HCT116 (cell line): Measurements from ENCODE around the gene MCEMP1. TPM values are rescaled to one million over a fixed set of nuclear protein-coding genes. Genes with fewer than 3 reads are reported as not detected.
"Not testable (repeated sequence)": the region's sequence is repeated elsewhere in the genome, so short reads cannot be mapped to it uniquely, and the experiment has no call there.

ENCODE experiments used
- ATAC-seq: fragments of 200-7000 bp; cut with Tn5 transposase; 2 replicates; pipeline ENCODE4 v1.9.1; 2020; ENCODE audit warnings: mild to moderate bottlenecking, moderate library complexity
- BruUV-seq: library from RNA; stranded (reverse); fragments of 400-500 nt; replicated peaks from 2 replicates; lab custom pipeline; 2021; lab: Mats Ljungman, UMichigan
- CTCF ChIA-PET: fragments of 300-600 bp; sonication (Branson Sonifier 250); formaldehyde crosslinking; loops from one replicate; lab custom pipeline; 2021; ENCODE audit warnings: antibody characterized with exemption; lab: Charles Lee
- POLR2A ChIA-PET: fragments of 300-600, 350-600 bp; sonication (Branson Sonifier 250); formaldehyde crosslinking; loops from one replicate; lab custom pipeline; 2021; ENCODE audit warnings: antibody characterized with exemption; lab: Charles Lee
- RAD21 ChIA-PET, 2 experiments: fragments of 300-600 bp; sonication (Branson Sonifier 250); formaldehyde crosslinking; loops; one replicate each; lab custom pipeline; 2023; ENCODE audit warnings: low total read pairs in 2 of 2; ENCODE audit not compliant: uncharacterized antibody in 2 of 2, unreplicated experiment in 2 of 2, low non-redundant PET in 1 of 2; lab: Charles Lee
- DNase-seq: peaks from one replicate; pipeline ENCODE4 v3.0.0-alpha.2; 2010; ENCODE audit warnings: low read depth, low spot score
- H2AFZ ChIP-seq: fragments of 200-600 bp; shearing (Covaris generic), sonication (generic); 2 replicates; pipeline ENCODE4 v1.6.1; 2017; ENCODE audit warnings: low read depth, mixed run types, mixed read lengths, antibody characterized with exemption, low read length; ENCODE audit not compliant: poor library complexity, severe bottlenecking
- H3K27ac ChIP-seq: 2 replicates; pipeline ENCODE4 v1.5.1; 2012; ENCODE audit warnings: low read depth, low read length
- H3K27me3 ChIP-seq: fragments of 200-600 bp; sonication (generic); 2 replicates; pipeline ENCODE4 v1.6.1; 2016; ENCODE audit warnings: mixed run types, low read length, mixed read lengths; ENCODE audit not compliant: insufficient read depth
- H3K36me3 ChIP-seq, 2 experiments: fragments of 200-500 bp in 1 of 2; fragments of 200-600 bp in 1 of 2; sonication (Bioruptor generic) in 1 of 2; sonication (generic) in 1 of 2; 2 replicates each; pipeline versions ENCODE4 v1.5.1 to v1.6.1; 2014 to 2016; ENCODE audit warnings: low read length in 2 of 2, inconsistent platforms in 1 of 2, mixed read lengths in 1 of 2, mixed run types in 1 of 2; ENCODE audit not compliant: insufficient read depth in 2 of 2, control insufficient read depth in 1 of 2
- H3K4me1 ChIP-seq, 2 experiments: fragments of 200-600 bp in 1 of 2; sonication (generic) in 1 of 2; 2 replicates each; pipeline versions ENCODE4 v1.5.1 to v1.6.1; 2012 to 2017; ENCODE audit warnings: low read length in 2 of 2, inconsistent platforms in 1 of 2, mild to moderate bottlenecking in 1 of 2, mixed read lengths in 1 of 2, mixed run types in 1 of 2, moderate library complexity in 1 of 2; ENCODE audit not compliant: insufficient read depth in 2 of 2, control insufficient read depth in 1 of 2
- H3K4me2 ChIP-seq: fragments of 200-600 bp; sonication (generic); 2 replicates; pipeline ENCODE4 v1.6.1; 2017; ENCODE audit warnings: mixed run types, low read length, mixed read lengths
- H3K4me3 ChIP-seq, 2 experiments: fragments of 200-600 bp in 1 of 2; sonication (generic) in 1 of 2; replicated peaks in 1 of 2; 2 replicates each; pipeline ENCODE4 v1.5.1; 2011 to 2016; ENCODE audit warnings: low read length in 2 of 2, control low read depth in 1 of 2, low read depth in 1 of 2, mild to moderate bottlenecking in 1 of 2, mixed read lengths in 1 of 2, mixed run types in 1 of 2
- H3K79me2 ChIP-seq: fragments of 200-600 bp; sonication (generic); 2 replicates; pipeline ENCODE4 v1.6.1; 2017; ENCODE audit warnings: mild to moderate bottlenecking, mixed run types, low read length, moderate library complexity, mixed read lengths; ENCODE audit not compliant: insufficient read depth
- H3K9ac ChIP-seq: fragments of 200-600 bp; sonication (generic); 2 replicates; pipeline ENCODE4 v1.6.1; 2016; ENCODE audit warnings: low read length, mixed read lengths
- H3K9me2 ChIP-seq: fragments of 200-600 bp; sonication (generic), shearing (Covaris generic); 2 replicates; pipeline ENCODE4 v1.6.1; 2017; ENCODE audit warnings: mixed run types, mild to moderate bottlenecking, moderate library complexity; ENCODE audit not compliant: insufficient read depth
- H3K9me3 ChIP-seq, 2 experiments: fragments of 200-500 bp in 1 of 2; fragments of 200-600 bp in 1 of 2; sonication (Bioruptor generic) in 1 of 2; sonication (generic) in 1 of 2; 2 replicates each; pipeline ENCODE4 v1.6.1; 2014 to 2017; ENCODE audit warnings: low read length in 2 of 2, mixed read lengths in 2 of 2, inconsistent platforms in 1 of 2, low read depth in 1 of 2, mild to moderate bottlenecking in 1 of 2, mixed run types in 1 of 2, moderate library complexity in 1 of 2; ENCODE audit not compliant: control insufficient read depth in 1 of 2, insufficient read depth in 1 of 2
- H4K20me1 ChIP-seq: fragments of 200-600 bp; sonication (generic), shearing (Covaris generic); 2 replicates; pipeline ENCODE4 v1.6.1; 2017; ENCODE audit warnings: mixed run types, mild to moderate bottlenecking, moderate library complexity; ENCODE audit not compliant: insufficient read depth
- ATF3 ChIP-seq: IDR thresholded peaks from 2 replicates; pipeline ENCODE4 v1.6.1; 2012
- CBX3 ChIP-seq: IDR thresholded peaks from 2 replicates; pipeline ENCODE4 v1.6.1; 2012; ENCODE audit warnings: low read depth
- EGR1 ChIP-seq: IDR thresholded peaks from 2 replicates; pipeline ENCODE4 v1.6.1; 2012; ENCODE audit warnings: low read depth
- ELF1 ChIP-seq: IDR thresholded peaks from 2 replicates; pipeline ENCODE4 v1.6.1; 2012; ENCODE audit warnings: low read depth, borderline replicate concordance
- EZH2 ChIP-seq: fragments of 200-600 bp; sonication (generic); IDR thresholded peaks from 2 replicates; pipeline ENCODE4 v1.6.1; 2017; ENCODE audit warnings: antibody characterized with exemption, mixed run types
- FOSL1 ChIP-seq: IDR thresholded peaks from 2 replicates; pipeline ENCODE4 v1.6.1; 2012; ENCODE audit warnings: low read depth
- JUND ChIP-seq: IDR thresholded peaks from 2 replicates; pipeline ENCODE4 v1.6.1; 2012
- POLR2AphosphoS5 ChIP-seq: IDR thresholded peaks from 2 replicates; pipeline ENCODE4 v1.6.1; 2011; ENCODE audit warnings: mild to moderate bottlenecking, low read depth, low read length, moderate library complexity
- RAD21 ChIP-seq: IDR thresholded peaks from 2 replicates; pipeline ENCODE4 v1.6.1; 2012; ENCODE audit warnings: low read depth, mild to moderate bottlenecking
- SIN3A ChIP-seq: IDR thresholded peaks from 2 replicates; pipeline ENCODE4 v1.6.1; 2012; ENCODE audit warnings: low read depth
- SRF ChIP-seq: IDR thresholded peaks from 2 replicates; pipeline ENCODE4 v1.6.1; 2012; ENCODE audit warnings: low read depth
- TCF7L2 ChIP-seq: IDR thresholded peaks from 2 replicates; pipeline ENCODE4 v1.7.0; 2011; ENCODE audit warnings: borderline replicate concordance, inconsistent platforms; ENCODE audit not compliant: insufficient read depth, insufficient read length; ENCODE audit errors: extremely low read depth
- YY1 ChIP-seq: IDR thresholded peaks from 2 replicates; pipeline ENCODE4 v1.6.1; 2011; ENCODE audit warnings: low read length, low read depth, moderate library complexity, mild to moderate bottlenecking; ENCODE audit not compliant: insufficient replicate concordance; ENCODE audit errors: extremely low read depth
- ZBTB33 ChIP-seq: IDR thresholded peaks from 2 replicates; pipeline ENCODE4 v1.6.1; 2011; ENCODE audit warnings: mild to moderate bottlenecking, low read length, moderate library complexity; ENCODE audit not compliant: insufficient replicate concordance; ENCODE audit errors: extremely low read depth
- ZFX ChIP-seq: fragments of 450-650 bp; IDR thresholded peaks from 2 replicates; pipeline ENCODE4 v1.6.1; 2017
- intact Hi-C: fragments of 100-400 bp; cut with micrococcal nuclease; formaldehyde crosslinking; loops from 2 replicates; pipeline ENCODE4 v1.10.0; 2022
- total RNA-seq: library from RNA; stranded (reverse); gene quantifications from one replicate; pipeline ENCODE4 v1.2.1, GENCODE V29; 2021; ENCODE audit not compliant: unreplicated experiment

Gene MCEMP1
- total RNA-seq, 1 experiment from 2014 or later = not detected

- no peak overlapping the region for H3K9ac ChIP-seq
- no peaks in the 10 kb centered on the region for H4K20me1 ChIP-seq
- peaks cover 0 to 11% of the 10 kb centered on the region in 2 experiments; a peak in 1 of 4 replicates for H3K36me3 ChIP-seq
- ATAC-seq (no peak), DNase-seq (no peak)
- POLR2A ChIA-PET = no interaction called here
- H3K4me3 ChIP-seq = no peak overlapping the region
- H3K9me3 ChIP-seq = peaks cover 0 to 4% of the 10 kb centered on the region in 2 experiments; a peak in 1 of 4 replicates
- no TSS peak for BruUV-seq
- H3K4me2 ChIP-seq = no peak overlapping the region
- H3K27me3 ChIP-seq = no peaks in the 10 kb centered on the region
- peaks cover 2 to 15% of the 10 kb centered on the region in 2 experiments; a peak in 3 of 4 replicates for H3K4me1 ChIP-seq
- TF ChIP-seq YY1 (no peak), CBX3 (no peak), TCF7L2 (no peak), RAD21 (no peak), ELF1 (no peak), ATF3 (no peak), JUND (no peak), ZBTB33 (no peak), EGR1 (no peak), FOSL1 (no peak), SIN3A (no peak), POLR2AphosphoS5 (no peak), SRF (no peak), ZFX (no peak), EZH2 (no peak)
- CTCF ChIA-PET = interaction anchor here (1.3 kb wide), 1 partner anchor 157 kb away, joined by 4 read pairs; no protein-coding TSS in a partner anchor
- no peaks in the 10 kb centered on the region for H3K9me2 ChIP-seq
- H3K79me2 ChIP-seq = peaks cover 9% of the 10 kb centered on the region
- no peak overlapping the region for H2AFZ ChIP-seq
- intact Hi-C loops = no loop called here
- no peak overlapping the region; the same call in 1 of the 2 replicates for H3K27ac ChIP-seq
- RAD21 ChIA-PET = no interaction called here
These were observed 33.9 kb upstream of the MCEMP1 start for GRCh38 chr19:7643031-7643415.

- ChIA-PET CTCF (interaction anchor here (1.3 to 1.5 kb wide), 2 partner anchors 37 to 156 kb away, joined by 4 to 5 read pairs; partner anchors contain the start of gene TRAPPC5), RAD21 (interaction anchor here (0.7 to 1.6 kb wide), 2 partner anchors 75 to 156 kb away, joined by 3 to 6 read pairs; no protein-coding TSS in a partner anchor), POLR2A (interaction anchor here (0.6 to 0.7 kb wide), 2 partner anchors 41 to 84 kb away, joined by 3 read pairs; no protein-coding TSS in a partner anchor)
- H2AFZ ChIP-seq, BruUV-seq, H4K20me1 ChIP-seq, H3K4me2 ChIP-seq, H3K9me2 ChIP-seq, intact Hi-C loops, H3K4me3 ChIP-seq, H3K9me3 ChIP-seq, H3K9ac ChIP-seq, H3K79me2 ChIP-seq, H3K27me3 ChIP-seq: not testable (repeated sequence)
- Histone ChIP-seq H3K27ac (peak overlapping the region; percentile 4; the same call in 1 of the 2 replicates), H3K36me3 (peaks cover 0 to 11% of the 10 kb centered on the region in 2 experiments; a peak in 1 of 4 replicates), H3K4me1 (peaks cover 0 to 13% of the 10 kb centered on the region in 2 experiments; a peak in 2 of 4 replicates)
- ATAC-seq (peak; percentile 70), DNase-seq (peak; percentile 69)
These were observed 33.0 kb upstream of the MCEMP1 start for GRCh38 chr19:7643629-7644549.
